Retina (tissue), 1 donor: ENCODE data around the gene ASCC3.
"Not testable (repeated sequence)": the region's sequence is repeated elsewhere in the genome, so short reads cannot be mapped to it uniquely, and the experiment has no call there.

ENCODE experiments used
- DNase-seq: peaks from one replicate; pipeline ENCODE4 v3.0.0-alpha.2; 2016

Gene ASCC3

DNA sequence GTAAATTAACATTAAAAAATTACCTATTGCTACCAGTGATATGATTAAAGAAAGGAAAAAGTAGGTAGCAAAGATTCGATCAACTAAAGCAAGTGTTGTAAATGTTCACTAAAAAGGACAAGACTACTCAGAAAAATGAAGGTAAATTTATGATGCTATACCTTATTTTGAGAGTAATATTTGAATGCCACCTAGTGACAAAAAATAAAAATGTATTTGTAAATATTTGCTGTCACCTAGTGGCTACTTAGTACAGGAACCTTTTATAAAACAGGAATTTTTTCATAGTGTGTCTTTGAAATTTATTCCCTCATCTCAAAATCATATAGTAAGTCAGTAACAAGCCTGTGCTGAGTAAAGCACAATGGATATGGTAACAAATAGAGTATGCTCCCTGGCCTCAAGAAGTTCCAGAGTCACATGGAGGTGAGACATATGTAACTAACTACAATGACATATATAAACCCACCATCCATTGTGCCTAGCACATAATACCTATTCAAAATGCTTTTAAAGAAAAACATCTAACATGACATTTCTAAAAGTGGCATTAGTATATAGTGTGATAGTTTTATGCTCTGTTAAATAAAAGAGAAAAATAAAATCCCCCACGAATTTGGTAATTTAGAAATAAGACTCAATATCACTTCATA lies 223.3 kb downstream of the ASCC3 start:
- no peak for DNase-seq

DNA sequence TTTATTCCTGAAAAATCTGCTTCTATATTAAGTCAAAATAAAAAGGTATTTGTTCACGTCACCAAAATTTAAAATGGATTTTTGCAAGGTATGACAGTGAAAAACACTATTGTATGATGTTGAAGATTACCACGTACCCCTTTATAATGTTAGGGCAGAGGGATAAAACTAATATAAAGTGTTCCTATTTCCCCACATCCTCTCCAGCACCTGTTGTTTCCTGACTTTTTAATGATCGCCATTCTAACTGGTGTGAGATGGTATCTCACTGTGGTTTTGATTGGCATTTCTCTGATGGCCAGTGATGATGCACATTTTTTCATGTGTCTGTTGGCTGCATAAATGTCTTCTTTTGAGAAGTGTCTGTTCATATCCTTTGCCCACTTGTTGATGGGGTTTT lies 240.0 kb downstream of the ASCC3 start:
- not testable (repeated sequence) for DNase-seq

DNA sequence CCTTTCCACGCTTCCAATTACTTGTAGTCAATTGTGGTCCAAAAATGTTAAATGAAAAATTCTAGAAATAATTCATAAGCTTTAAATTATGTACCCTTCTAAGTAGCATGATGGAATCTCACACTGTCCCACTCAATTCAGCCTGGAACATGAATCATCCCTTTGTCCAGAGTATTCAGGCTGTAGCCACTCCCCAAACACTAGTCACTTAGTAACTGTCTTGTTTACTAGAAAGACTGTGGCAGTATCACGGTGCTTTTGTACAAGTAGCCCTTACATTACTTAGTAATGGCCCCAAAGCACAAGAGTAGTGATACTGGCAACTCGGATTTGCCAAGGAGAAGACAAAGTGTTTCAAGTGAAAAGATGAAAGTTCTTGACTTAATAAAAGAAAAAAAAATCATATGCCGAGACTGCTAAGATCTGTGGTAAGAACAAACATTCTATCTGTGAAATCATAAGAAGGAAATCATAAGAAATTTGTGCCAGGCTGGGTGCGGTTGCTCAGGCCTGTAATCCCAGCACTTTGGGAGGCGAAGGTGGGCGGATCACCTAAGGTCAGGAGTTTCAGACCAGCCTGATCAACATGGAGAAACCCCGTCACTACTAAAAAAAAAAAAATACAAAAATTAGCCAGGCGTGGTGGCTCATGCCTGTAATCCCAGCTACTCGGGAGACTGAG lies 247.9 kb downstream of the ASCC3 start:
- DNase-seq, result no peak

GRCh38 chr6:100630536-100630935 lies 250.6 kb downstream of the ASCC3 start:
- no peak for DNase-seq

DNA sequence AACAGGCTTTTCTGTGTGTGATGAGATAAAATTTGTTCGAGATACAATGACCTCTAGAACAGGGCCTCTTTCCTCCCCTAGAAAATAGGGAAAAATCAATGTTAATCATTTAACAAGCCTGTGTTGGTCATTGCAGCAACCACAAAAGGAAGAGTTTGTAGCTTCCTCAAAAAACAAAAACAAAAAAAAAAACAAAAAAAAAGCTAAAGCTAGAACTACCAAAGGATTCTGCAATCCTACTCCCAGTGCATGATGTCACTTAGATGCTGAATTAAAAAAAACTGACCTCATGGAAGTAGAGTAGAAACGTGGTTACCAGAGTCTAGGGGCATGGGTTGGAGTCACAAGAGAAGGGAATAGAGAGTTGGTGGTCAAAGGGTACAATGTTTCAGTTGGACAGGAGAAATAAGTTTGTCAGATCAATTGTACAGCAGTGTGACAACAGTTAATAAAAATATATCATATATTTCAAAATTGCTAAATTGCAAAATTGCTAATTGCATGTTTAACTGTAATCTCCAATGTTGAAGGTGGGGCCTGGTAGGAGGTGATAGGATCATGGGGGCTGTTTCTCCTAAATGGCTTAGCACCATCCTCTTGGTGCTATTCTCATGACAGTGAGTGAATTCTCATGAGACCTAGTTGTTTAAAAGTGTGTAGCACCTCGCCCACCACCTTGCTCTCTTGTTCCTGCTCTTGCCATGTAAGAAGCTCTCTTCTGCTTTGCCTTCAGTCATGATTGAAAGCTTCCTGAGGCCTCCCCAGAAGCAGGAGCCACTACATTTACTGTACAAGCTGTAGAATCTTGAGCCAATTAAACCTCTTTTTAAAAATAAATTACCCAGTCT lies 253.0 kb downstream of the ASCC3 start:
- DNase-seq, result no peak

DNA sequence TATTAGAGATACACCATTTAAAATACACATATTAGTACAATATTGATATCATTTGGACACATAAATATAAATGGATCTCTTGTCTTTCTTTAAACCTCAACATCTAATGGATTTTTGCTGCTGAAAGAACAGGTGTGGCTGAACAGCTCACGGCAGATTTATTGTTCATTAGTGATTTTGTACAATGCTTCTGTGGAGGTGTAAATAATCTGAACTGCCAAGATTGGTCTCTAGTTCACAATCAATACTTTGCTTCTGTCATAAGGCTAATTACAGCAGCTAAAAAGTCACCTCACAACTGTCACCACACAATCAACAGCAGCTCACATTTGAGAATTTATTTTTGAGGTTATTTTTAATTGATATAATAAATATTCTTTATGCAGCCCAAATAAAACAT lies 254.4 kb downstream of the ASCC3 start:
- no peak for DNase-seq

DNA sequence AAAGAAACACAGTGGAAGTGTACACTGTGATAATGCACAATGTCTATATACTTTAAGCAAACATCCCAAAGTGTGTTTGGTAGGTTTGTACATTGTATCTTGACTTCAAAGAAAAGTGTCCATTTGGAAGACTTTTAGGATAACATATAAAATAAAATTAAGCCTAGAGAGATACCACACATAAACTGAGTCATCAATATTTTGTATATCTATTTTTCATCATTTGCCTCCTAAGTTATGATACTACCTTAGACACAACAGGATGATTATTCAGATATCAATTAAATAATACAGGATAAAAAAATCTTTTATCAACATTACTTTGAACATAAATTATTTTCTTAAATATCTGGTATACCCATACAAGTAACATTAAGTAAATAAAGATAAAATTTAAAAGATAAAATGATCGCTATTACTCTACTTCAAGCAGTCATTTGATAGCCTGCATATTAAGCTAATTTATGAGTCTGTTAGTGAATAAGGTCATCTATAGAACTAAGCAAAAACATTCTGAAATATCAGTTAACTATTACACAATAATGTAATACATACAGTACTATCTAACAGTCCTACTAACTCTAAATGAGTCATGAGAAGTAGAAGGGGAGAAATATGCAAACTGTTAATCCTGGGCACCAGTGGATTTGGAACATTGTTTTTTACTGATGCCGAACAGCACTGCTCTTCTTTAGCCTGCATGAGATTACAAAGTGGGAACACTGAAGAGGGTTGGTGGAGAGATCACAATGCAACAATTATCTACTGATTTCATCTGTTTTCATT lies 258.0 kb downstream of the ASCC3 start:
- no peak for DNase-seq

- no peak for DNase-seq
These were observed 260.9 kb downstream of the ASCC3 start for GRCh38 chr6:100620085-100620840.

DNA sequence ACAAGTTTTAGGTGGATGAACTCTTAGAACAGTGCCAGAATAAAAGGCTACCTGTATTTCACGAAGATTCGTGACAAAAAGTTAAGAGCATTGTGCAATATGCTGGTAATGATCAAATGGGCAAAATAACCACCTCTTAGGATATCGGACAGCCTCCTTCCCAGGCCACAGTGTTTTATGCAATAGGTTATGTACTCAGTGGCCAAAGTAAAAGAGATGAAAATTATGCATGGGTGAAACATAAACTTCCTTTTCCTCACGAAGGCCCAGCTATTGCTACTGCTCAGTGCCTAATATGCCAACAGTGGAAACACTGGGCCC lies 262.8 kb downstream of the ASCC3 start:
- no peak for DNase-seq

DNA sequence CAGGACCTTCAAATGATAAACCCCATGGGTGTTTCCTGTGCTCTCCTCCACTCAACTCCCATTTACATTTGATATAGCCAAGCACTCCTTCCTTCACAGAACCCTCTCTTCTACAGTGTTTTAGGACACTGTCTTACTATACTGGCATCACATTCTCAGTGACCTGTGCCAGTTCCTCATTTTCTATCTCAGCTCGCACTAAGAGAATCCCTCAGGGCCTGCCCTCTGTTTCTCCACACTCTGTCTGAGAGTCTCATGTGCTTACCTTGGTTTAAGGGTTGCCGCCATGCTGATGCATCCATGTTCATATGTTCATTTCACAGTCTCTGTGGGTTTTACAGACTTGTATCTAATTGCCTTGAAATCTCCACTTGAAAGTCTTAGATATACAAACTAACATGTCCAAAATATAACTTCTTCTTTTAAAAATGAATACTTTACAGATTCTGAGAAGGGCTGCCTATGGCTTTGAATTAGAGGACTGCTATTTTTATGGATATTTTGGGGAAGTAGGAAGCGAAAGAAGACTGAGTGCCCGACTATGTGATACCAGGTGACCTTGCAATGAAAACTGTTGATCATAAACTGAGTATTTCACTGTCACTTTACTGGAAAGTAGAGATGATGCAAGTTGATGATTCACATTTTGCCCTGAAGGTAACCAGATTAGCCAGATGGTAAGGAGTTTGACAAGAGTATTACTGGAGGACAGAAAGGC lies 263.3 kb downstream of the ASCC3 start:
- DNase-seq, result no peak

DNA sequence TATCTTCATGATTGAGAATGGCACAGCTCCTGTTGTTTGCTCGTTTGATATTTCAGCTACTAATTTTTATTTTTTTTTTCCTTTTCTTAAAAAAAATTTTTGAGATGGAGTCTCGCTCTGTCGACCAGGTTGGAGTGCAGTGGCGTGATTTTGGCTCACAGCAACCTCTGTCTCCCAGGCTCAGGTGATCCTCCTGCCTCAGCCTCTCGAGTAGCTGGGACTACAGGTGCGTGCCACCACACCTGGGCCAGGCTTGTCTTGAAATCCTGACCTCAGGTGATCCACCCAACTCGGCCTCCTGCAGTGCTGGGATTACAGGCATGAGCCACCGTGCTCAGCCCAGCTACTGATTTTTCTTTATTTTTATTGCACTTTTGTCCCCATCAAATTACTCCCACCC lies 266.2 kb downstream of the ASCC3 start:
- DNase-seq, result no peak

GRCh38 chr6:100614386-100614785 lies 266.7 kb downstream of the ASCC3 start:
- DNase-seq, result no peak

DNA sequence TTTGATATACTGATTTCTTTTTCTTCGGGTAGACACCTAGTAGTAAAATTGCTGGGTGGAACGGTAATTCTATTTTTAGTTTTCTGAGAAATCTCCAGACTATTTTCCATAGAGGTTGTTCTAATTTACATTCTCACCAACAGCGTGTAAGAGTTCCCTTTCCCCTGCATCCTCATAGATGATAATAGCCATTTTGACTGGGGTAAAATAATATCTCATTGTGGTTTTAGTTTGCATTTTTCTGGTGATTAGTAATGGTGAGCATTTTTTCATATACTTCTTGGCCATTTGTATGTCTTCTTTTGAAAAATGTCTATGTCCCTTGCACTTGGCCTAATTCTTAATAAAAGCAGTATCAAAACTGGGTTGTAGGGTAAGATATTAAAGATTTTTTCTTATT lies 267.5 kb downstream of the ASCC3 start:
- no peak for DNase-seq

DNA sequence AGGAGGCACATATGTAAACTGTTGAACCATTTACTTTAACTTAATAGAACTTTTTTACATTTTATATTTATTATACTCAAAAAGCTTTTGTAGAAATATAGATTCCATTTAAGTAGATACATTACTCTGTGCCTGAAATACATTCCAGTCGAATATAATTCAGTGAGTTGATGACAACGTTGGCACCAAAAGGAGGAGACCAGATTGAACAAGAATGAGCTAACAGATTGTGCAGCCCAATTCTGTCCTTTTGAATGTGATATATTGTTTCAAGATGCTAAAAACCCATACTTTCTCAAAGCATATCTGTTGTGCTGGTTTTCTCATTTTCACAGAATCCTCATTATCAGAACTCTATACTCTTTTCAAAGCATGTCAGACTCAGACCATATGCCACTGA lies 269.0 kb downstream of the ASCC3 start:
- no peak for DNase-seq

DNA sequence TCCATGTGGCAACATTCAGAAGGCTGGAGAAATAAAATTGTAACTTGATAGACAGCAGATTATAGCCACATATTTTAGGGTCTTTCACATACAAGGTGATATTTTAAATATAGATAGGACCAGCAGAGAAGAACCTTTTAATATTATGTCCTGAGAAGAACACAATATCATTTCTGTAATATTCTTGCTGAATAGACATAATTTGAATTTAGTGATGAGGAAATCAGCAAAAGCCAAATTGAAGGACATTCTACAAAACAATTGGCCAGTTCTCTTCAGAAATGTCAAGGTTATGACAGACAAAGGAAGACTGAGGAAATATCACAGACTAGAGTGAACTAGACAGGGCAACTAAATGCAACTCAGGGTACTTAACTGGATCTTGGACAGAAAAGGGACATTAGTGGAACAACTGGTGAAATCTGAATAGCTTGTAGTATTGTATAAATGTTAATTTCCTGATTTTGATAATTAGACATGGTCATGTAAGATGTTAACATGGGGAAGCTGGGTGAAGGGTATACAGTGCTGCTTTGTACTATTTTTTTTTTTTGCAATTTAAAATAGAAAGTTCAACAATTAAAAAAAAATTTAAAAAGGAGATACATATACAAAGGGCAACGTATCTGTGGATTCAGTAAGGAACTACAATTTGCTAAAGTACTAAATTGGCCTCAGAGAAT lies 281.9 kb downstream of the ASCC3 start:
- no peak for DNase-seq

DNA sequence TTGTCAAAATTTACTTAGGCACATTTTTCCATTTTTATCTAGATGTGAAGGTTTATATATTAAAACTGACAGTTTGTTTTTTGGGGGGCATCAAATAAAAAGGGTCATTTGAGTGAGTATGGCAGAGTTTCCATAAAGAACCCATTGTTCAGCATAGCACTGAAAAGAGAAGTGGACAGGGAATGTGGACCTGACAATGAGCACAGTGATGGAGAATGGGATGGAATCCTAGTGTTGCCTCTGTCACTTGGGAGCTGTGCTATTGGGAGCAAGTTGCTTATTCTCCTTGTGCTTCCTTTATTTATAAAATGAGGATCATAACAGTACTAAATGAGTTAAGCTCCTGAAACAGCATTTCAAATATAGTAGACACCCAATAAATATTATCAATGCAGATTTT lies 285.7 kb downstream of the ASCC3 start:
- no peak for DNase-seq

GRCh38 chr6:100593522-100593921 lies 287.6 kb downstream of the ASCC3 start:
- DNase-seq, result no peak

DNA sequence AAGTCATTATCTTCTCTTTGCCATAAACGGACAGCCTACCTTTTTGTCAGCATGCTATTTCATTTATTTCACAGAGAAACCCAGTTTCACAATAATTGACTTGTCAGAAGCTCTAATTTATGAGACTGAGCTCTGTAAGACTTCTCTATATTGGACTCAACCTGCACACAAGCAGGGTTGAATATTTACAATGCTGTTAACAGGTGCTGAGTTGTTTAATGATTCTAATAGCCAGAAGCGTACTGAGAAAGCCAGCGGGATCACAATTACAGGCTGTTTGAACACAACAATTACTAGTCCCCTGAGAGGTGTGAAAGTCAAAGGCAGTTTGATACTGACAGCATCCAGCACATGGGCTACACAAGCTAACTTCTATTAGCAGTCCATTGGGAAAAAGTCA lies 288.2 kb downstream of the ASCC3 start:
- DNase-seq, result no peak

DNA sequence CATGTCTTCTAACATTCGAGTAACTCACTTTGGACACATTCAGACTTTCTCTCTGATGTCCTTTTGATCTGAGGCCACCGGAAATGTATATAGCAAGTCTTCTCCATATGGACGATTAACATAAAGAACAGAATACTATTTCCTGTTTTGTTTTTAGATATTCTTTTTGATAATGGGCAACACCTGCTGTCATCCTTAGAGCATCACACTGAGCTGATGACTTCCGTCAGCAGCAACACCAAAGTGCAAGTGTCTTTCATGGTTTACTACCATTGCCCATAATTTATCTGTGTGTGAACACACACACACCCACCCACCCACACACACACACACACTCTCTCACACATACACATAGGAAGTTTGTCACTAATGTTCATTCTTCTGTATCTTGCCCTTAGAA lies 303.7 kb downstream of the ASCC3 start:
- no peak for DNase-seq

DNA sequence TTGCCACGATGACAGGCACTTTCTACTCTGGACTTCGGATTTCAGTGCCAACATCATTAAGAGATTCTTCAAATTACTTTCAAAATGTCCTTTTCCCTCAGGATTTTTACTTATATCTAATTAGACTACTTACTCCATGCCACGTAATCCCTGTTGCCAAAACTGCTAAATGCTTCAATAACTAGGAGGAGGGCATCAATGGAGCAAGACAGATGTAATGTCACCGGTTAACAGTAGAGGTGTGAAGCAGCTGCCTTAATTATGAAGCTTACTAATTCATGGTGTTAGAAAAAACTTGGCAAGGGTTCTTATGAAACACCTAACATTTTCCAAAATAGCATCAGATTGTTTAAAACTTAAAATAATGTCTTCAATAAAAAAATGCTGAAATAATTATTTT lies 305.2 kb downstream of the ASCC3 start:
- DNase-seq, result no peak

DNA sequence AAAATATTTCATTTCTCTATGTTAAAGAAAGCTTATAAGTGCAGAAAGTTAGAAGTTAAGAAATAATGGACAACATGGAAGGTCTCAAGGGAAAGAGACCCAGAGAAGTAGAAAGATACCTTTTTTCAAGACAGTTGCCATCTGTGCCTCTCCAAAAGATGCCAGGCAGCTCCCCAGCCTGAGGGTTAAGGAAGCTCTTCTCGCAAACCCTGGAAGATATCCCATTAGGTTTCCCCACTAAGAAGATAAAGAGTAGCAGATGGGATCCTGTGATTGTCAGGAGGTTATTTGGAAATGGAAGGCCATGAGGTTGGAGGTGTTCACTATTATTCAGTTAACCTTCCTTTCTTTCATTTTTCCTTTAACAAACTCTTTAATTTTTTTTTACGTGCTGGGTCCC lies 306.3 kb downstream of the ASCC3 start:
- DNase-seq, result no peak
